VCaP (cell line): ENCODE measurements around the gene LMX1B.
"Not testable (repeated sequence)": the region's sequence is repeated elsewhere in the genome, so short reads cannot be mapped to it uniquely, and the experiment has no call there.

Source experiments
- H3K27ac ChIP-seq: fragments of 450-650 bp; 2 replicates; pipeline ENCODE4 v1.5.1; 2017
- TF ChIP-seq, protein P1 (sequence below): fragments of 450-650 bp; conservative IDR thresholded peaks from 2 replicates; pipeline ENCODE4 v1.5.1; 2017; ENCODE audit warnings: mild to moderate bottlenecking, moderate library complexity

Gene LMX1B

DNA sequence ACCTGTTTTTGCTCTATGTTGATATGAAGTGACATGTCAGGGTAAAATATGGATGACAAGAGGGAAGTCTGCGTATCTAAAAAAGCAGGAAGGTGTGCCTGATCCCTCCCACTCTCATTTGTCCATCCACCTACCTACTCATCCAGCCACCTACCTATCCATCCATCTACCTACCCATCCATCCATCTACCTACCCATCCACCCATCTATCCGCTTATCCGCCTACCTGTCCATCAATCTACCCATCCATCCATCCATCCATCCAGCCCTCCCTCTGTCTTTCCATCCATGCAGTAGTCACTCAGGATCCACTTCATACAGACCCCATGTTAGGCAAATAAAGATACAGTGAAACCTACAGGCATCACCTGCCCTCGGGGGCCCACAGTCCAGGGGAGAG, 32.4 kb downstream of the LMX1B start:
- no peak overlapping the region for H3K27ac ChIP-seq
- TF ChIP-seq, protein P1, sequence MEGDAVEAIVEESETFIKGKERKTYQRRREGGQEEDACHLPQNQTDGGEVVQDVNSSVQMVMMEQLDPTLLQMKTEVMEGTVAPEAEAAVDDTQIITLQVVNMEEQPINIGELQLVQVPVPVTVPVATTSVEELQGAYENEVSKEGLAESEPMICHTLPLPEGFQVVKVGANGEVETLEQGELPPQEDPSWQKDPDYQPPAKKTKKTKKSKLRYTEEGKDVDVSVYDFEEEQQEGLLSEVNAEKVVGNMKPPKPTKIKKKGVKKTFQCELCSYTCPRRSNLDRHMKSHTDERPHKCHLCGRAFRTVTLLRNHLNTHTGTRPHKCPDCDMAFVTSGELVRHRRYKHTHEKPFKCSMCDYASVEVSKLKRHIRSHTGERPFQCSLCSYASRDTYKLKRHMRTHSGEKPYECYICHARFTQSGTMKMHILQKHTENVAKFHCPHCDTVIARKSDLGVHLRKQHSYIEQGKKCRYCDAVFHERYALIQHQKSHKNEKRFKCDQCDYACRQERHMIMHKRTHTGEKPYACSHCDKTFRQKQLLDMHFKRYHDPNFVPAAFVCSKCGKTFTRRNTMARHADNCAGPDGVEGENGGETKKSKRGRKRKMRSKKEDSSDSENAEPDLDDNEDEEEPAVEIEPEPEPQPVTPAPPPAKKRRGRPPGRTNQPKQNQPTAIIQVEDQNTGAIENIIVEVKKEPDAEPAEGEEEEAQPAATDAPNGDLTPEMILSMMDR: no peak

DNA sequence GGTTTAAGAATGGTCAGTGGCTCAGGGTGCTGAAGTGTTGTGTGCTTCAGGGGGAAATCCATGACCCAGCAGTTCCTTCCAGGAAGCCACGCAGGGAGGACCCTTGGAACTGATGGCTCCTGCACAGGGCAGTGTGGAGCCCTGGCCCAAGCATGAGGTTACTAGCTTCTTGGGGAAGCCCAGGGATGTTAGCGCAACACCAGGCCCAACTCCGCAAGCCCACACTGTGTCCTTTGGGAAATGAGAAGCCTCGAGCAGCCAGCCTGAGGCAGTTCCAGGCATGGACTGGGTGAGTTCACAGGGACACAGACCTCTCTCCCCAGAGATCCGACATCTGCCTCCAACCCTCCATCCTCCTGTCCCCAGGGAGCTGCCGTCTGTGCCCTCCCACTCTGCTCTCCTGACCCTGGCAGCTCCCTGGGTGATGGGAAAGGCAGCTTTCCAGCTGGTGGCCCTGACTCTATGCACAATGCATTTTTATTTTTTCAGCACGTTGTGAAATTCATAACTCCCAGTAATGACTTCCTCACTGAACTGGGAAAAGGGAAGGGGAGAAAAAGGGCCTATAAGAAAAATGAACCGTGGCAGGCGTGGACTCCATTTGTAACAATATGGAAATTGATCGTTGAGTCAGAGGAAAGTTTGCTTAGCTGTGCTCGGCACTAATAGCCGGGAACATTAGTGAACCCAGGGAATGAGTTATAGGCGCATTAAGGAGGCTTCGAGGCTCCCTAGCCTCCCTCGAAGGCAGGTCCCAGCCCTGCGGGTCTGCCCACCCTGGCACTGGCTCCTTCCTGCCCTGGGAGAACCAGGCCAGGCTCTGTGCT, 34.1 kb downstream of the LMX1B start:
- H3K27ac ChIP-seq: no peak overlapping the region
- TF ChIP-seq, protein P1: no peak

DNA sequence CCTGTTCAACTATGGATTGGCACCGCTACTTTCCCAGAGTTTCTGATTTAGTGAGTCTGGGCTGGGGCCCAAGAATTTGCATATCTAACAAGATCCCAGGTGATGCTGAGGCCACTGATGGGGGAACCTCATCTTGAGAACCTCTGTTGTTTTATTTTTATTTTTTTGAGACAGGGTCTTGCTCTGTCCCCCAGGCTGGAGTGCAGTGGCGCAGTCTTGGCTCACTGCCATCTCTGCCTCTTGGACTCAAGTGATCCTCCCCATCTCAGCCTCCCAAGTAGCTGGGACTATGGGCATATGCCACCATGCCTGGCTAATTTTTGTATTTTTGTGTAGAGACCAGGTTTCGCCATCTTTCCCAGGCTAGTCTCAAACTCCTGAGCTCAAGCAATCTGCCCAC, 35.7 kb downstream of the LMX1B start:
- TF ChIP-seq, protein P1: no peak
- no peak overlapping the region for H3K27ac ChIP-seq

DNA sequence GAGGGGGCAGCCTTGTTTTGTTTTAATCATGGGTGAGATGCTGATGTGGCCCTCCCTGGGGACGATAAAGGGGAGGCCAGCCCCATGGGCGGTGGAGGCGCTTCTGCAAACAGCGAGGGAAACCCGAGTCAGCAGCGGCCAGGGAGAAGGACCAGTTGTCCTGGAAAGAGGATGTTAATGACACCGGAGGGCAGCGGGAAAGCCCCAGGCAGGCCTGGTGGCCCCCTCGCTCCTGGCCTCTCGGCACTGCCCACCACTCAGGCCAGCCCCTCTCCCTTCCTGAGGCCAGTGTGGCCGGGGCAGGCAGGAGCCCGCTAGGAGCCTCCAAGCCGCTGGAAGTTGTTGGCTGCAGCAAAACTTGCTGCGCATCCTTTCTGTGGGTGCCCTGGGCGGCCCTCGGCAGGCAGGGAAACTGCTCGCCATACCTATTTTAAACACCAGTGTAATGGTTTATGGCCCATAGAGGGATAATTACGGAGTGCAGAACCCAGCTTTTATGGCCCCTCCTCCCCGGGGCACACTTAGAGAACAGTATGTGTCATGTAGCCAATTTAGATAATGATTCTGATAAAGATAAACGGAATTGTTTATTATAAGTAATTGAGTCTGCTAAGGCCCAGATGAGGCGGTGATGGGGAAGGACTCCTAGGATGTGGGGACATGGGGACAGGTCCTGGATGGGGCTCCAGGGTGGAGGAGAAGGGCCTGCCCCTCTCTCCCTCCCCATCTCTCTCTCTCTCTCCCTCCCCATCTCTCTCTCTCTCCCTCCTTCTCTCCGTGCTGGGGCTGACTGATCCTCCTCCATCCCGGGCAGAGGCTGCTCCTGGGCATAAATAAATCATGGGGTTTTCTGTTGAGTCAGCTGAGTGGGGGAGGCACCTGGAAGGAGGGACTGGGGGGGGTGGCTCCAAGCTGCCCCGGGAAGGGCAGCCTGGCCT, 36.9 kb downstream of the LMX1B start:
- H3K27ac ChIP-seq: no peak overlapping the region

DNA sequence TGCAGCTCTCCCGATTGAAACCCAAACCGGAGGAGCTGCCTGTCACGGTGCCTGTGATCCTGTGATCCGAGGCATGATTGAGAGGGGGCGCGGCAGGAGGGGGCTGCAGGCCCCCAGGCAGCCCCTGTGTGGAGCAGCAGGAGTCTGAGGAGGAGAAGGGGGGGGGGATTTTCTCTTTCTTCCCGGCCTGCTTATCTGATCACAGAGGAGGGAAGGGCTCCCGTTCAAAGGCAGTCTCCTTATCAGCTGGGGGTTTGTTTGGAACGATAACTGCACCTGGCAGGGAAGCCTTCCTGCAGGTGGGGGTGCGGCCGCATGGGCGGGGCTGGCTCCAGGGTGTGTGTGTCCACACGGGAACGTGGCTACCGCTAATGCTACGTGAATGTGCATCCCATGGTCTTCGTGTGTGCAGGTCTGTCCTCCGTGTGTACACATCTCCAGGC, 38.4 kb downstream of the LMX1B start:
- TF ChIP-seq, protein P1: no peak
- H3K27ac ChIP-seq: peak overlapping the region; percentile 38; the same call in 1 of the 2 replicates

More for the DNA sequence above, 36.9 kb downstream of the LMX1B start:
- TF ChIP-seq, protein P1: no peak

DNA sequence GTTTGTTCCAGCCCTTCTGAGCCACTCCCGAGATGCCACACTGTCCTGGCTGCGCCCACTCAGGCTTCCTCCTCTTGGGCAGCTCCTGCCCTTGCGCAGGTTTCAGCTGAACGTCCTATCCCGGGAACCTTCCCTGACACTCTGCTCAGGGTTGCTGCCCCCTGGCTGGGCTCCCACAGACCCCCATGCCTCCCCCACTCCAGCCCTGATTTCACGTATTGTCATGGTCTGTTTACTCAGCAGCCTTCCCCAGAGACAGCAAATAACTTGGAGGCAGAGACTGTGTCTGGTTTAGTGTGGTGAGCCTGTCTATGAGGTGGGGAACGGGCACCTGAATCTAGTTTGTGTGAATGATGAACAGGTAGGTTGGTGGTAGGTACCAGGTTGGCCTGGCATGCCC, 40.4 kb downstream of the LMX1B start:
- TF ChIP-seq, protein P1: no peak
- no peak overlapping the region for H3K27ac ChIP-seq

DNA sequence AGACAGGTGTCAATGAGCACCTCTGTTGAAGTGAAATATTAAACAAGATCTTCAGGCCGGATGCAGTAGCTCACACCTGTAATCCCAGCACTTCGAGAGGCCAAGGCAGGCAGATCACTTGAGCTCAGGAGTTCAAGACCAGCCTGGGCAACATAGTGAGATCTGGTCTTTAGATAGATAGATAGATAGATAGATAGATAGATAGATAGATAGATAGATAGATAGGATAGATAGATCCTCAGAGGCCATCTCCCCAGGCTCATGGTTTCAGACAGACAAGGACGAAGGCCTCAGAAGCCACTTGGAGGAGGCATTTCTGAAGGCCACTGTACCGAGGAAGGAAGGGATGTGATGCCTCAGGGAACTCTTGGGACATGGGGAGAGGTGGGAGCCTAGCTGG, 42.5 kb downstream of the LMX1B start:
- not testable (repeated sequence) for H3K27ac ChIP-seq
